Dendritic cell treated with granulocyte-macrophage colony-stimulating factor and Interleukin-4, amounts not matched to agents 40 ng/mL and 50 ng/mL, for 4 days (primary cell): Measurements from ENCODE around the gene IGSF21.

Source experiments
- H3K27ac Mint-ChIP-seq: one replicate; pipeline ENCODE4 v1.8.0; 2022; ENCODE audit warnings: mild to moderate bottlenecking, mixed read lengths
- H3K27me3 Mint-ChIP-seq: one replicate; pipeline ENCODE4 v1.8.0; 2022; ENCODE audit warnings: mild to moderate bottlenecking, mixed read lengths
- H3K36me3 Mint-ChIP-seq: one replicate; pipeline ENCODE4 v1.8.0; 2022; ENCODE audit warnings: low read depth, mixed read lengths
- H3K4me1 Mint-ChIP-seq: one replicate; pipeline ENCODE4 v1.8.0; 2022; ENCODE audit warnings: low read depth, mixed read lengths
- H3K4me3 Mint-ChIP-seq: one replicate; pipeline ENCODE4 v1.8.0; 2022; ENCODE audit warnings: mild to moderate bottlenecking, moderate library complexity, mixed read lengths
- H3K9me3 Mint-ChIP-seq: one replicate; pipeline ENCODE4 v1.8.0; 2022; ENCODE audit warnings: mixed read lengths
- intact Hi-C: fragments of 100-400 bp; cut with micrococcal nuclease; formaldehyde crosslinking; loops from one replicate; pipeline ENCODE4 v1.15.0; 2022

IGSF21 gene

GRCh38 chr1:18103788-18104421, 3.7 kb upstream of the IGSF21 start:
- no peaks in the 10 kb centered on the region for H3K4me1 Mint-ChIP-seq
- no peak overlapping the region for H3K4me3 Mint-ChIP-seq
- intact Hi-C loops, result loop anchor here (10.0 kb wide), 2 partner anchors 111 to 609 kb away; no protein-coding TSS in a partner anchor
- peaks cover 52% of the 10 kb centered on the region for H3K27me3 Mint-ChIP-seq
- H3K36me3 Mint-ChIP-seq, result no peaks in the 10 kb centered on the region
- H3K9me3 Mint-ChIP-seq, result no peaks in the 10 kb centered on the region
- no peak overlapping the region for H3K27ac Mint-ChIP-seq

- H3K36me3 Mint-ChIP-seq, result no peaks in the 10 kb centered on the region
- intact Hi-C loops, result loop anchor here (10.0 kb wide), 2 partner anchors 110 to 610 kb away; no protein-coding TSS in a partner anchor
- H3K4me3 Mint-ChIP-seq, result no peak overlapping the region
- no peak overlapping the region for H3K27ac Mint-ChIP-seq
- peaks cover 59% of the 10 kb centered on the region for H3K27me3 Mint-ChIP-seq
- no peaks in the 10 kb centered on the region for H3K4me1 Mint-ChIP-seq
- H3K9me3 Mint-ChIP-seq, result no peaks in the 10 kb centered on the region
Measured at GRCh38 chr1:18104546-18105100, 3.0 kb upstream of the IGSF21 start.

- H3K4me1 Mint-ChIP-seq, result peaks cover 5% of the 10 kb centered on the region
- H3K27ac Mint-ChIP-seq, result no peak overlapping the region
- no peak overlapping the region for H3K4me3 Mint-ChIP-seq
- H3K36me3 Mint-ChIP-seq, result no peaks in the 10 kb centered on the region
- H3K9me3 Mint-ChIP-seq, result no peaks in the 10 kb centered on the region
- peaks cover 65% of the 10 kb centered on the region for H3K27me3 Mint-ChIP-seq
- intact Hi-C loops, result loop anchor here (10.0 kb wide), 2 partner anchors 110 to 610 kb away; no protein-coding TSS in a partner anchor
Measured at GRCh38 chr1:18105196-18105595, 2.4 kb upstream of the IGSF21 start.

DNA sequence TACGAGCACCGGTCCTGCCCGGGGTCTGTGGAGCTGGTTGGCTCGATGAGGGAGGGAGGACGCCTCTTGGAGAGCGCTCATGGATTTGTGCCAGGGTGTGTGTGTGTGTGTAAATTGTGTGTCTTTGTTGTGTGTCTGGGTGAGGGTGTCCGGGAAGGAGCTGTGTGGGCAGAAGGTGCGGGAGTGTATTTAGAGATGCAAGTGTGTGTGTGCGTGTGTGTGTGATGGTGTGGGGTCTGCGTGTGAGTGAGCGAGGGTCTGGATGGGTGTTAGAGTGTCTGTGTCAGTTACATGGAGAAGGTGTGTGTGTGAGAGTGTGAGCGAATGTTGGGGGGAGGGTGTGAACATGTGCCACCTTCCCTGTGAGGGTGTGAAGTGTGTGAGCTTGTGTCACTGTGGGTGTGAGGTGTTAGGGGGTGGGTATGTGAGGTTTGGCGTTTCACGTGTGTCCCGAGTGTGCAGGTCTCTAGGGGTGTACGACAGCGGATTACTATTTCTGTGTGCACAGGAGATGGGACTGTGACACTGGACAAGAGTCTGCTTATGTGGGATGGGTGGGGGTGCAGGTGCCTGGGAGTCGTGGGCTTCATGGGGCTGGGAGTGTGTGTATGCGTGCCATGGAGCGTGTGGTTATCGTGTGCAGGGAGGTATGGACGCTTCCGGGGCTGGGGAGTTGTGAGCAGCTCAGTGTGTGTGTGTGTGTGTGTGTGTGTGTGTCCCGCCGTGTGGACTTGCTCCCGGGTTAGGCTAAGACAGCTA, 880 bp downstream of the IGSF21 start:
- peaks cover 86% of the 10 kb centered on the region for H3K27me3 Mint-ChIP-seq
- peaks cover 8% of the 10 kb centered on the region for H3K4me1 Mint-ChIP-seq
- H3K4me3 Mint-ChIP-seq, result no peak overlapping the region
- H3K36me3 Mint-ChIP-seq, result no peaks in the 10 kb centered on the region
- intact Hi-C loops, result loop anchor here (10.0 kb wide), 2 partner anchors 106 to 614 kb away; no protein-coding TSS in a partner anchor
- H3K27ac Mint-ChIP-seq, result no peak overlapping the region
- no peaks in the 10 kb centered on the region for H3K9me3 Mint-ChIP-seq

GRCh38 chr1:18109058-18109755, 1.6 kb downstream of the IGSF21 start:
- Mint-ChIP-seq H3K4me3 (no peak overlapping the region), H3K27ac (no peak overlapping the region), H3K36me3 (no peaks in the 10 kb centered on the region), H3K9me3 (no peaks in the 10 kb centered on the region), H3K27me3 (peaks cover 83% of the 10 kb centered on the region), H3K4me1 (peaks cover 8% of the 10 kb centered on the region)
- intact Hi-C loops, result loop anchor here (10.0 kb wide), 2 partner anchors 106 to 614 kb away; no protein-coding TSS in a partner anchor

DNA sequence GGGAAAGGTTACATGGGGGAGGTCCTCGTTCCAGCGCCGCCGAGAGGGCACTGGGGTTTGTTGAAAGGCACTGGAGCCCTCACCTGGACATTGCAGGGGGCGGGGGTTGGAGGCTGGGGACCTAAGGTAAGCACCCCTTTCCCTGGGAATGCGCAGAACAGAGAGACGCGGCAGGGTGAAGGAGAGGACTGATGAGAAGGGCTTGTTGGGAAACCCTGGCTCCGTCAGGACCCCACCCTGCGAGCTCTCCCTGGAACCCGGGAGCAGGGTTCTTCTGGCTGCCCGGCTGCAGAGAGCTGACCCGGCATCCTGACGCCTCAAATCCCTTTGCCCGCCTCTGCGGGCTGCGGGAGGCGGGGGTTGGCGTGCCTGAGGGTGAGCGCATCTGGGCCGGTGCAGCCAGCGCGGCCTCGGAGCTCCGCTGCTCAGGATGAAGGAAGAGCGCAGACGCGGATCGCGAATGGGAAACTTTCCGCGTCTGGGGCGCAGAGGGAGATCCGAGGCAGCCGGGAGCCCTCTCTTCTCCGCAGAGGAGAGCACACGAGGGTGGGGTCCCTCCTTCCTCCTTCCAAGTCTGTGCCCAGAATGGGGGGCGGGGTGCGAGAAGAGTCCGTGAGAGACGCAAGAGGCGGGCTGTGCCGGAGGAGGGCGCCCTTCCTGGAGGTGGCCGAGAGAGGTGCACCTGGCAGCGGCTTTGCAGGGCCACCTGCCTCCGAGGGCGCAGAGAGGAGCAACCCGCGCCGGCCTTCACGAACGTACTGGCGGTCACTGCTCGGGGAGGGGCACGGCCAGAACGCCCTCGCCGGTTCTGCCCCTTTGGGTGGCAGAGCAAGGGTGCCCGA, 2.4 kb downstream of the IGSF21 start:
- Mint-ChIP-seq H3K4me1 (peaks cover 8% of the 10 kb centered on the region), H3K9me3 (no peaks in the 10 kb centered on the region), H3K27me3 (peaks cover 83% of the 10 kb centered on the region), H3K36me3 (no peaks in the 10 kb centered on the region), H3K4me3 (peak overlapping the region; percentile 58), H3K27ac (no peak overlapping the region)
- intact Hi-C loops, result loop anchor here (10.0 kb wide), 2 partner anchors 105 to 615 kb away; no protein-coding TSS in a partner anchor

GRCh38 chr1:18110598-18110939, 3.0 kb downstream of the IGSF21 start:
- intact Hi-C loops, result no loop called here
- Mint-ChIP-seq H3K27ac (no peak overlapping the region), H3K27me3 (peaks cover 85% of the 10 kb centered on the region), H3K36me3 (no peaks in the 10 kb centered on the region), H3K9me3 (no peaks in the 10 kb centered on the region), H3K4me1 (peaks cover 8% of the 10 kb centered on the region), H3K4me3 (peak overlapping the region; percentile 7)

DNA sequence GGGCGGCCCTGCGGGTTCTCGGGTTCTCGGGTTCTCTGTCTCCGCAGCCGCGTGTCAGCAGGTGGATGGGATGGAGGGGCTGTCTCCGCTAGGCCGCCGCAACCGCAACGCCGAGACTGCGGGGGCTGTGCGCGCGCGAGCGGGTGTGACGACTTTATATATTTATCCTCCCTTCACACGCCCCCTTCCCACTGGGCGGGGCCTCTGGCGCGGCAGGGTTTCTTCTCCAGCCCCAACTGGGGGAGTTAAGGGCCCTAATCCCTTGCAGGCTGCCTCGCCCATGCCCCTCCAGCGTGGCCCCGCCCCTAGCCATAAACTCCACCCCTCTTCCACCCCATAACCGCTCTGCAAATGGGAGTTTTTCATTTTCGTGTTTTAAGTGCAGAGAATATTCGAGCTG, 3.4 kb downstream of the IGSF21 start:
- H3K4me1 Mint-ChIP-seq, result peaks cover 8% of the 10 kb centered on the region
- H3K27ac Mint-ChIP-seq, result no peak overlapping the region
- H3K27me3 Mint-ChIP-seq, result peaks cover 82% of the 10 kb centered on the region
- H3K36me3 Mint-ChIP-seq, result no peaks in the 10 kb centered on the region
- intact Hi-C loops, result no loop called here
- H3K9me3 Mint-ChIP-seq, result no peaks in the 10 kb centered on the region
- H3K4me3 Mint-ChIP-seq, result no peak overlapping the region

GRCh38 chr1:18111605-18112297, 4.2 kb downstream of the IGSF21 start:
- no peak overlapping the region for H3K4me3 Mint-ChIP-seq
- H3K36me3 Mint-ChIP-seq, result no peaks in the 10 kb centered on the region
- H3K4me1 Mint-ChIP-seq, result peaks cover 8% of the 10 kb centered on the region
- H3K27ac Mint-ChIP-seq, result no peak overlapping the region
- intact Hi-C loops, result no loop called here
- H3K27me3 Mint-ChIP-seq, result peaks cover 82% of the 10 kb centered on the region
- no peaks in the 10 kb centered on the region for H3K9me3 Mint-ChIP-seq

DNA sequence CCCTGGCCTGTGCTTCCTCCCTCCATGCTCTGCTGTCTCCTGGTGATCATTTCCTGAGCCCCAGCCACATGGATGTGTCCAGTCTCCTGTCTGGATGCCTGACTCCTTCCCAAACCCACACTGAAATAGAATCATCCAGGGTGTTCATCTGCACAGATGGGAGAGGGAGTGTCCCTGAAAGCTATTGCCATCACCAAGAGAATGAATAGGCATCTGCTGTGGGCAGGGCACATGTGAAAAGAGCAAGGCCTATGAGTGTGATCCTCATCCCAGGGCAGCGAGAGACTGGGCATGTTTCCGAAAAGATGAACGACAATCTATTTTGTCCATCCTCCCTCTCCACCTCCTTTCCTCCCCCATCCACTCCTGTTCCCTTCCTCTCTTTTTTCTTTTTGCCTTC, 5.0 kb downstream of the IGSF21 start:
- intact Hi-C loops, result no loop called here
- H3K27me3 Mint-ChIP-seq, result peaks cover 78% of the 10 kb centered on the region
- H3K36me3 Mint-ChIP-seq, result no peaks in the 10 kb centered on the region
- H3K4me1 Mint-ChIP-seq, result peaks cover 8% of the 10 kb centered on the region
- no peaks in the 10 kb centered on the region for H3K9me3 Mint-ChIP-seq
- no peak overlapping the region for H3K27ac Mint-ChIP-seq
- H3K4me3 Mint-ChIP-seq, result no peak overlapping the region

DNA sequence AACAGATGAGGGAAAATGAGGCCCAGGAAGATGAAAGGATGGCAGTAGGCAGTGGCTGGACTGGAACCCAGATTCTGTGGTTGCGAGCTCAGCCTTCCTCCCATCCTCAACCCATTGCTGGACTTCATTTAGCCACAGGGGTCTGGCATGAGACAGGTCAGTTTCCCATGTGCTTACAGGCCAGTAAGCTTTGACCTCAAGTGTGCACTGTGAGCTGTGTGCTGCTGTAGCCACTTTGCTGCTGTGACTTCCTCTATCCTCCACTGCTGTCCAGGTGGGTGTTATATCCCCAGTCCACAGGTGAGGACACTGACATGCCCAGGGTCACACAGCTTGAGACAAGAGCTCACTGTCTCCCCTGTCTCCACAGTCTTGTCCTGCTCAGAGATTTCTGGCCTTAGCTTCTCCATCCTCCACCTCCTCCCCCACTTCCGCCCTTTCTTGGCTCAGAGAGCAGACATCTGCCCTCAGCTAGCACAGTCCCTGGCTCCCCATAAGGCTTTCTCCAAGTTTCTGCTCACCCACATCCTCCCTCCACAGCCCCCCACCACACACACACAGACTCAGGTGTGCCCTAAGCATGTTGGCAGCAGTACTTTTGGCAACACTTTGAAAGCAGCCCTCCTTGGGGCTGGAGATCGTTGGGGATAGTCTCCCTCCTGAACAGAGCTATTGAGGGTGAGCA, 7.3 kb downstream of the IGSF21 start:
- no peak overlapping the region for H3K27ac Mint-ChIP-seq
- intact Hi-C loops, result no loop called here
- H3K9me3 Mint-ChIP-seq, result no peaks in the 10 kb centered on the region
- no peaks in the 10 kb centered on the region for H3K36me3 Mint-ChIP-seq
- no peak overlapping the region for H3K4me3 Mint-ChIP-seq
- H3K27me3 Mint-ChIP-seq, result peaks cover 73% of the 10 kb centered on the region
- H3K4me1 Mint-ChIP-seq, result peaks cover 6% of the 10 kb centered on the region

DNA sequence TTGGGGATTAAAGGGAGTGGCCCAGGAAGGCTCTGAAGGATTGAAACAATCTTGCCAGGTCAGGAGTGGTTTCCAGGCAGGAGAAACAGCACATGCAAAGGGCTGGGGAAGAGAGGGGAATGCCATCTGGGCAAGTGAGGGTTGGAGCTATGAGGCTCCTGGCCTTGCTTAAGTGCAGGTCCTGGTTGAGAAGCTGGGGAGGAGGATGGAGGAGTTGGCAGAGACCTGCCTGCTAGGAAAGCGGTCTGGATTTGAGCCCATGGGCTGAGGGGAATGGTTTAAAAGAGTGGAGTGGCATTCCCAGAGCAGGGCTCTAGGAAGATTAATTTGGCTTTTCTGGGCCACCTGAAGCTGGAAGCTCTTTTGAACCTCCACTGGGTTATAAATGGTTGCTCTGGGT, 9.2 kb downstream of the IGSF21 start:
- Mint-ChIP-seq H3K36me3 (no peaks in the 10 kb centered on the region), H3K27me3 (peaks cover 59% of the 10 kb centered on the region), H3K27ac (no peak overlapping the region), H3K4me3 (no peak overlapping the region), H3K4me1 (no peaks in the 10 kb centered on the region), H3K9me3 (no peaks in the 10 kb centered on the region)
- intact Hi-C loops, result no loop called here
